ENCODE data around the gene PRMT7. TPM values are rescaled to one million over a fixed set of nuclear protein-coding genes. Genes with fewer than 3 reads are reported as not detected.
A peak's percentile ranks its signal among the peaks of the same experiment; 100 is the strongest.

PRMT7 gene
- total RNA-seq, 2 donors from 2014 or later = 55.2 to 59.4 TPM

GRCh38 chr16:68300734-68301459 is 9.9 kb upstream of the PRMT7 start:
- no peaks in the 10 kb centered on the region for H3K9me3 ChIP-seq (ENCODE audit: control insufficient read depth, low read length, poor library complexity, severe bottlenecking)
- Mint-ChIP-seq H3K36me3 (ENCODE audit: low read depth) (peaks cover 9% of the 10 kb centered on the region), H3K27me3 (no peaks in the 10 kb centered on the region), H3K4me1 (peaks cover 23% of the 10 kb centered on the region), H3K4me3 (no peak overlapping the region), H3K27ac (peak overlapping the region; percentile 88)
- DNase-seq = no peak
- no peak for ATAC-seq

- H3K4me1 Mint-ChIP-seq = peaks cover 21% of the 10 kb centered on the region
- ATAC-seq = no peak
- no peaks in the 10 kb centered on the region for H3K9me3 ChIP-seq (ENCODE audit: control insufficient read depth, low read length, poor library complexity, severe bottlenecking)
- no peaks in the 10 kb centered on the region for H3K27me3 Mint-ChIP-seq
- no peak for DNase-seq
- H3K27ac Mint-ChIP-seq = no peak overlapping the region
- H3K36me3 Mint-ChIP-seq (ENCODE audit: low read depth) = peaks cover 7% of the 10 kb centered on the region
- no peak overlapping the region for H3K4me3 Mint-ChIP-seq
Observed at GRCh38 chr16:68306633-68307032, 4.2 kb upstream of the PRMT7 start.

GRCh38 chr16:68309799-68310198 is 1.0 kb upstream of the PRMT7 start:
- no peak for DNase-seq
- peaks cover 32% of the 10 kb centered on the region for H3K4me1 Mint-ChIP-seq
- no peaks in the 10 kb centered on the region for H3K9me3 ChIP-seq (ENCODE audit: control insufficient read depth, low read length, poor library complexity, severe bottlenecking)

GRCh38 chr16:68310437-68310773 is 414 bp upstream of the PRMT7 start:
- no peaks in the 10 kb centered on the region for H3K9me3 ChIP-seq (ENCODE audit: control insufficient read depth, low read length, poor library complexity, severe bottlenecking)
- peaks cover 3% of the 10 kb centered on the region for H3K36me3 Mint-ChIP-seq (ENCODE audit: low read depth)
- peaks cover 30% of the 10 kb centered on the region for H3K4me1 Mint-ChIP-seq
- H3K27ac Mint-ChIP-seq = peak overlapping the region; percentile 93
- peak in 1 of 3 donors; percentile 9 for DNase-seq
- no peak for ATAC-seq
- peak overlapping the region; percentile 96 for H3K4me3 Mint-ChIP-seq
- H3K27me3 Mint-ChIP-seq = no peaks in the 10 kb centered on the region

More at GRCh38 chr16:68309799-68310198, 1.0 kb upstream of the PRMT7 start:
- H3K27ac Mint-ChIP-seq = peak overlapping the region; percentile 93
- ATAC-seq = no peak
- H3K4me3 Mint-ChIP-seq = peak overlapping the region; percentile 96
- no peaks in the 10 kb centered on the region for H3K27me3 Mint-ChIP-seq
- peaks cover 3% of the 10 kb centered on the region for H3K36me3 Mint-ChIP-seq (ENCODE audit: low read depth)

GRCh38 chr16:68313116-68313515 is 2.3 kb downstream of the PRMT7 start:
- Mint-ChIP-seq H3K27me3 (no peaks in the 10 kb centered on the region), H3K4me3 (peak overlapping the region; percentile 31), H3K27ac (no peak overlapping the region), H3K4me1 (peaks cover 29% of the 10 kb centered on the region), H3K36me3 (ENCODE audit: low read depth) (peaks cover 3% of the 10 kb centered on the region)
- no peak for ATAC-seq
- H3K9me3 ChIP-seq (ENCODE audit: control insufficient read depth, low read length, poor library complexity, severe bottlenecking) = no peaks in the 10 kb centered on the region
- no peak for DNase-seq

- ATAC-seq (peak; percentile 37), DNase-seq (no peak)
- Mint-ChIP-seq H3K36me3 (ENCODE audit: low read depth) (peaks cover 5% of the 10 kb centered on the region), H3K4me1 (peaks cover 19% of the 10 kb centered on the region), H3K27ac (peak overlapping the region; percentile 88), H3K27me3 (no peaks in the 10 kb centered on the region), H3K4me3 (no peak overlapping the region)
- no peaks in the 10 kb centered on the region for H3K9me3 ChIP-seq (ENCODE audit: control insufficient read depth, low read length, poor library complexity, severe bottlenecking)
Observed at GRCh38 chr16:68319185-68319908, 8.5 kb downstream of the PRMT7 start.

GRCh38 chr16:68324336-68324735 is 13.5 kb downstream of the PRMT7 start:
- no peak for DNase-seq
- H3K4me3 Mint-ChIP-seq = no peak overlapping the region
- H3K27ac Mint-ChIP-seq = peak overlapping the region; percentile 45
- H3K4me1 Mint-ChIP-seq = peaks cover 13% of the 10 kb centered on the region
- H3K27me3 Mint-ChIP-seq = no peaks in the 10 kb centered on the region
- no peaks in the 10 kb centered on the region for H3K9me3 ChIP-seq (ENCODE audit: control insufficient read depth, low read length, poor library complexity, severe bottlenecking)
- ATAC-seq = no peak
- no peaks in the 10 kb centered on the region for H3K36me3 Mint-ChIP-seq (ENCODE audit: low read depth)

- H3K27me3 Mint-ChIP-seq = no peaks in the 10 kb centered on the region
- ATAC-seq (no peak), DNase-seq (no peak)
- H3K36me3 Mint-ChIP-seq (ENCODE audit: low read depth) = no peaks in the 10 kb centered on the region
- no peaks in the 10 kb centered on the region for H3K9me3 ChIP-seq (ENCODE audit: control insufficient read depth, low read length, poor library complexity, severe bottlenecking)
- H3K27ac Mint-ChIP-seq = no peak overlapping the region
- H3K4me3 Mint-ChIP-seq = no peak overlapping the region
- peaks cover 11% of the 10 kb centered on the region for H3K4me1 Mint-ChIP-seq
Observed at GRCh38 chr16:68324780-68325357, 14.1 kb downstream of the PRMT7 start.

GRCh38 chr16:68328151-68328859 is 17.5 kb downstream of the PRMT7 start:
- H3K9me3 ChIP-seq (ENCODE audit: control insufficient read depth, low read length, poor library complexity, severe bottlenecking) = no peaks in the 10 kb centered on the region
- Mint-ChIP-seq H3K36me3 (ENCODE audit: low read depth) (no peaks in the 10 kb centered on the region), H3K4me3 (no peak overlapping the region), H3K4me1 (peaks cover 13% of the 10 kb centered on the region), H3K27ac (peak overlapping the region; percentile 16), H3K27me3 (no peaks in the 10 kb centered on the region)
- DNase-seq (peak; percentile 60 to 76 (median 65)), ATAC-seq (peak; percentile 99)

- H3K9me3 ChIP-seq (ENCODE audit: control insufficient read depth, low read length, poor library complexity, severe bottlenecking) = no peaks in the 10 kb centered on the region
- no peaks in the 10 kb centered on the region for H3K36me3 Mint-ChIP-seq (ENCODE audit: low read depth)
- peaks cover 13% of the 10 kb centered on the region for H3K4me1 Mint-ChIP-seq
- H3K27ac Mint-ChIP-seq = no peak overlapping the region
- no peaks in the 10 kb centered on the region for H3K27me3 Mint-ChIP-seq
- H3K4me3 Mint-ChIP-seq = no peak overlapping the region
- no peak for DNase-seq
- no peak for ATAC-seq
Observed at GRCh38 chr16:68328860-68329390, 18.1 kb downstream of the PRMT7 start.

GRCh38 chr16:68331879-68332410 is 21.1 kb downstream of the PRMT7 start:
- DNase-seq = no peak
- Mint-ChIP-seq H3K4me3 (no peak overlapping the region), H3K36me3 (ENCODE audit: low read depth) (peaks cover 5% of the 10 kb centered on the region)

GRCh38 chr16:68332411-68333121 is 21.7 kb downstream of the PRMT7 start:
- ATAC-seq = no peak
- H3K4me1 Mint-ChIP-seq = peaks cover 18% of the 10 kb centered on the region
- DNase-seq = no peak
- H3K27ac Mint-ChIP-seq = no peak overlapping the region
- peaks cover 5% of the 10 kb centered on the region for H3K36me3 Mint-ChIP-seq (ENCODE audit: low read depth)
- no peaks in the 10 kb centered on the region for H3K9me3 ChIP-seq (ENCODE audit: control insufficient read depth, low read length, poor library complexity, severe bottlenecking)
- H3K27me3 Mint-ChIP-seq = no peaks in the 10 kb centered on the region
- no peak overlapping the region for H3K4me3 Mint-ChIP-seq

More at GRCh38 chr16:68331879-68332410, 21.1 kb downstream of the PRMT7 start:
- no peak overlapping the region for H3K27ac Mint-ChIP-seq
- H3K27me3 Mint-ChIP-seq = no peaks in the 10 kb centered on the region
- ATAC-seq = no peak
- H3K9me3 ChIP-seq (ENCODE audit: control insufficient read depth, low read length, poor library complexity, severe bottlenecking) = no peaks in the 10 kb centered on the region
- peaks cover 17% of the 10 kb centered on the region for H3K4me1 Mint-ChIP-seq
